GM12891 (cell line): Measurements from ENCODE around the gene GRID2IP.

Experiments used
- PAX5 ChIP-seq: IDR thresholded peaks from 2 replicates; pipeline ENCODE4 v1.6.1; 2011; ENCODE audit warnings: low read length, moderate library complexity, mild to moderate bottlenecking; ENCODE audit not compliant: insufficient read depth, severe bottlenecking
- POLR2A ChIP-seq: IDR thresholded peaks from 2 replicates; pipeline ENCODE4 v1.6.1; 2011; ENCODE audit warnings: low read depth, low read length, control low read depth
- POLR2AphosphoS5 ChIP-seq: IDR thresholded peaks from 2 replicates; pipeline ENCODE4 v1.6.1; 2011; ENCODE audit warnings: low read depth, low read length, control low read depth
- POU2F2 ChIP-seq: IDR thresholded peaks from 2 replicates; pipeline ENCODE4 v1.6.1; 2011; ENCODE audit warnings: low read depth, mild to moderate bottlenecking, control low read depth, low read length, moderate library complexity
- TAF1 ChIP-seq: IDR thresholded peaks from 2 replicates; pipeline ENCODE4 v1.6.1; 2011; ENCODE audit warnings: low read depth, low read length, control low read depth

DNA sequence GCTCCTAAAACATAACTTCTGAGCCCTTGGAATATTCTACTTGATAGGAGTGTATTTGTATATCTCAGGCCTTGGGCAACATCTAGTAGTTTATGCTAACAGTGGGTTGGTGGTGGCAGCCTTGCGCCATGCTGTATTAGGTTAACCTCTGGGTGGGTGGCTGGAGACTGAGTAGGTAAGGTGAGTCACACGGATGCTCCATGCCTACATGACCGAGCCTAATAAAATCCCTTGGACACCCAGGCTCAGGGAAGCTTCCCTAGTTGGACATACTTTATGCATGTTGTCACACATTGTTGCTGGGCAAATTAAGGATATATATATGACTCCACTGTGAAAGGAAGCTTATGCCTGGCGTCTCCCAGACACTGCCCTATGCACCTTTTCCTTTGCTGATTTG lies 97.5 kb downstream of the GRID2IP start:
- TF ChIP-seq POLR2A (no peak), POLR2AphosphoS5 (no peak), PAX5 (no peak), POU2F2 (no peak), TAF1 (no peak)
